ENCODE measurements around the gene TMEM229A.

- TF ChIP-seq CTCF (IDR thresholded peaks at IDR 0.05; ENCODE audit: poor library complexity, severe bottlenecking) (no peak), RAD21 (conservative IDR thresholded peaks at IDR 0.05) (no peak), EZH2 (IDR thresholded peaks at IDR 0.05; ENCODE audit: borderline replicate concordance, insufficient read depth, low read length, poor library complexity, severe bottlenecking) (no peak), TAF1 (IDR thresholded peaks at IDR 0.05; ENCODE audit: low read depth) (no peak), REST (IDR thresholded peaks at IDR 0.05; ENCODE audit: borderline replicate concordance) (no peak), POLR2AphosphoS5 (IDR thresholded peaks at IDR 0.05) (no peak), EP300 (conservative IDR thresholded peaks at IDR 0.05; ENCODE audit: poor library complexity, severe bottlenecking) (no peak), SMC3 (conservative IDR thresholded peaks at IDR 0.05; ENCODE audit: poor library complexity) (no peak), MXI1 (conservative IDR thresholded peaks at IDR 0.05; ENCODE audit: poor library complexity, severe bottlenecking) (no peak)
These were observed 1.9 kb upstream of the TMEM229A start for GRCh38 chr7:124034754-124035100.
